GM18868 (cell line): ENCODE data around the gene ATP1A2.

Experiments
- ATAC-seq: cut with Tn5 transposase; IDR thresholded peaks from one replicate; pipeline ENCODE4 v1.9.1; 2021; ENCODE audit warnings: mild to moderate bottlenecking, moderate library complexity; ENCODE audit not compliant: unreplicated experiment

The ATP1A2 gene

DNA sequence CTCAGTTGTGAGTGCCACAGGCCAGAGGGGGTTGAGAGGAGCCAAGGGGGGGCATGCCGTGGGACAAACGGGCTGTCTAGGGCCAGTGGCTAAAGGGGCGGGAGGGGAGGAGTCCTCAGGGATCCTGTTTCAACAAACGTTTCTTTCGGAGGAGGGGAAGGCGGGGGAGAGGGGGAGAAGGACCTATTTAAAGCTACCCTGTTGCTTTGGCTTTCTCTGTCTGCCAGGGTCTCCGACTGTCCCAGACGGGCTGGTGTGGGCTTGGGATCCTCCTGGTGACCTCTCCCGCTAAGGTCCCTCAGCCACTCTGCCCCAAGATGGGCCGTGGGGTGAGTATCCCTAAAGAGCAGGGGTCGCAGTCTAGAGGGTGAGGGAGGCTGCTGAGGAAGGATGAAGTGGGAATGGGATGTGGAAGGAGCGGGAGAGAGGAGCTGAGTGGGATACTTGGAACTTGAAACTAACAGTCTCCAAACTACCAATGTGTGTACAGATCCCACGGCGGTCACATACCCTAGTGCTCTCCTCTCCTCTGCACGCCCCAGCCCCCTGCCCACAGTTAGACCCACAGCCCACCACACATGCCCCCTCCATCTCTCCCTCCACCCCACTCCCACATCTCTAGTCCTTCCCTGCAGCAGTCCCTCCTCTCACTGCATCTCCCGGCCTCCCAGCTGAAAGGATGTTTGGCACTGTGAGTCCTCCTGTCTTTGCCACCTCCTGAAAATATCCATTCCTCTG, at the start of gene ATP1A2:
Gene ATP1A2, plus strand, starts transcription at position 215 of the 738 bp plus-strand sequence. Its CDS starts 103 bp downstream, at position 318.
- no peak for ATAC-seq

DNA sequence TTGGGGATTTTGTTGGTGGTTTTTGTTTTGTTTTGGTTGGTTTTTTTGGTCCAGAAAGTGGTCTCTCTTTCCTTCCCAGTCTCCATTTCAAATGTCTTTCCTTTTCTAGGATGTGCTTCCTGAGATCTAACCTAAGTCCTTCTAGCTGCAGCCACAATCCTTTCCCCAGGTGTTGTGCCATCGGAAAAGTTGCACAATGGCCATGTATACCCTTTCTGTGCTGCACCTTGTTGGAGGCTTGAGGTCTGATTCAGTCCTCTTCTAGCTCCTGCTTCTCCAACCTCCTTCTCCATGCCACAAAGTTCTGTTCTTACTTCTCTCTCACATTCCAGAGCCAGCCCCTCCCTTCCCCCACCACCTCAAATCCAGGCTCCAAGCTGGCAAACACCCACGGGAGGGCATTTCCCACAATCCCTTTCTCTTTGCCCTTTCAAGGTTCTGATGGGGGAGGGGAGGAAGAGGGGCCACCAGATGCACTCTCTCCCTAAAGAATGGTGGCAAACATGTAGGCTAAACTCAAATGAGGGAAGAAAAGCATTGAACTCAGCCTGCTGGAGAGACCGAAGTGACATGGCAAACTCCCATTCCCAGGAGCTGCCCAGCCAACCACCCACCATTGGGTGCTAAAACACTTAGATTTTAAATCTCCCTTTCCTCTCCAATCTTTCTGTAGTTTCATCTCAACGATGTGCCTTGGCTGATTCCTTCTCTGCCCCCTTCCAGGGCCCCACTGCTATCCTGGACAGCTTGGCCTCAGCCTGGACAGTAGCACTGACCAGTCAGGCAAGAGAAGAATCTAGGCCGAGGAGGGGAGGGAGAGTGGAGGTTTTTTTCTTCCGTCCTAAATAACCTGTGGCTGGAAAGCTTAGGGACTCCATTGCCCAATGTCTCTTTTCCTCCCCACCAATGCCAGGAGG, 48.5 kb upstream of the ATP1A2 start:
- ATAC-seq, result no peak

DNA sequence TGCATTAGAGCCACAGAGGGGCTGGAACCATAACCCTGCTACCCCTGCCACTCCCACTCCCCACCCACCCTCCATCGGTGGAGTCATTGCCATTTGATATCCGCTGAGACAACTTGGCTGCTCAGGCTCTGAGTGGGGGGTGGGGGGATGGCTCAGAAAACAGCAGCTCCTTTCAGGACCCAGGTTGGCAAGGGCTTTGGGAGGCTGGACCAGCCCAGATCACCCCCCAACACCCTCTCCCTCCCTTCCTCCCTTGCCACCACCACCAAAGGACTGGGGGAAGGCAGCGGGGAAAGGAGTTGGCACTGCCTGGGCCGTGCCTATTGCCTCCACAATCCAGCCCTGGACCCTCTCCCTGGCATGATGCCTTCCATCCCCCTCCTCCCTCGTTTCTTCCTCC, 47.3 kb upstream of the ATP1A2 start:
- no peak for ATAC-seq

DNA sequence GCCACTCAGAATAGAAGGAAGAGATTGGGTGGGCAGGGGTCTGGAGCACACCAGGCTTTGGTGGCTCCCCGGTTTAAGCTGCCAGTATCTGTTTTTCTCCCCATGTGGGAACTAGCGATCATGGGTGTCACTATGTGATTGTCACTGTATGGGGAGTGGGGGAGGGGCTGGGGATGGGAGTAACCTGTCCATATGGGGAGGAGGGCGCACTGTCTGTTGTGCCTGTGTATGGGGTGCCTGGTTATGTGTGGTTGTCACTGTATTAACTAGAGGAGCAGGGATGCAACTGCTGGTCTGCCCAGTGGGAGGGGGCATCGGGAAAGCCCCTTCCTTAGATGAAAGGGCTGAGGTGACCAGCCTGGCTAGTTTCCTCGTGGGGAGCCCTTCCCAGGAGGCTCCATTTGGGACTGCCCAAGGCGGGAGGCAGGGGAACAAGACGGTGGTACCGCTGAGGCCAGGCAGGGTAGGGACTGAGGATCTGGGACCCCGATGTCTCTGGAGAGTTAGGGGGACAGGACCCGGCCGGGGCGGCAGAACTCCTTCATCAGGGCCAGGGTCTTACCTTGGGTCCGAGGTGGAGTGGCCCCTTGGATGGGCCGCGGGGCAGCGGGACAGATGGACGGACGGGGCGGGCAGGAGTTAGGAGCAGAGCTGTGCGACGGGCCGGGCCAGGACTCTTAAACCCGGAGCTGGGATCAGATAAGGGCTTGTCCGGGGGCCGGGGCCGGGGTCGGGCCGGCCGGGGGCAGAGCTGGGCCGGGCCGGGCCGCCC, 45.9 kb upstream of the ATP1A2 start, which contains the start of gene KCNJ10:
Gene KCNJ10, minus strand, starts transcription at position 701 of the 772 bp plus-strand sequence. CDS start 27,628 bp downstream, outside the sequence.
- ATAC-seq, result peak; percentile 8

DNA sequence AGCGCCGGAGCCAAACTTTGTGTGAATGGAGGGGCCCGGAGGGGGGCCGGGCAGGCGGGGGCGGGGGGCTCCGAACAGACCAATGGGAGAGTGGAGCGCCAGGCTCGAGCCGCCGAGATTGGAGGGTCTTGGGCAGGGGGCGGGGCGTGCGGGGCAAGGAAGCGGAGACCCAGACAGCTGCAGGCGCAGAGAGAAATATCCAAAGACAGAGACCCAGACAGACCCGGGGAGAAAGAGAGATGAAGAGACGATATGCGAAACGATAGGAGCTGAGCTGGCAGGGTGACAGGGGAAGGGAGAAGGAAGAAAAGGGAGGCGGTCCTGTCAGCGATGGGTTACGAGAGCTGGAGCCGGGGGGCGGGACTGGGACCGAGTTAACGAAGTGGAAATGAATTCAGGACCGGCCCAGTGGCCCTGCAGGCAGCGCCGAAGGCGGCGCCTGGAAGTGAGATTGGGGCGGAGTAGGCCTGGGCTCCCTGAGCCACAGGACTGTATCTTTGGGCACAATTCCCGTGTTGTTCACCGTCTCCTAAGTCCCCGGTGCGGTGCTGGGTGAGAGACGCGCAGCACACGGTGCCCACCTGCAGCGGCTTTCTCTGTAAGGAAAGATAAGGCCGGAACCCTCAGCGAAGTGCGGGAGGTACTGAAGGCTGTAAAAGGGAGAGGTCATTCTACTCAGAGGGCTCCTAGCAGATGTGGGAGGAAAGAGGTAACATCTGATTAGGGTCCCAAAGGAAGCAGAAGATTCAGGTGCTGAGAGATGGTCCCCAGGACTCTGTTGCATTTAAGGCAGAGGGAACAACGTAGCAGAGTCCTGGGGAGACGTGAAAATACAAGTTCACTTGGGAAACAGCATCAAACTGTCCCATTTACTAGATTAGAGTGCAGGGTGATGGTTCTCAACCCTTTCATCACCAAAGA, 45.1 kb upstream of the ATP1A2 start:
- peak; percentile 65 for ATAC-seq

DNA sequence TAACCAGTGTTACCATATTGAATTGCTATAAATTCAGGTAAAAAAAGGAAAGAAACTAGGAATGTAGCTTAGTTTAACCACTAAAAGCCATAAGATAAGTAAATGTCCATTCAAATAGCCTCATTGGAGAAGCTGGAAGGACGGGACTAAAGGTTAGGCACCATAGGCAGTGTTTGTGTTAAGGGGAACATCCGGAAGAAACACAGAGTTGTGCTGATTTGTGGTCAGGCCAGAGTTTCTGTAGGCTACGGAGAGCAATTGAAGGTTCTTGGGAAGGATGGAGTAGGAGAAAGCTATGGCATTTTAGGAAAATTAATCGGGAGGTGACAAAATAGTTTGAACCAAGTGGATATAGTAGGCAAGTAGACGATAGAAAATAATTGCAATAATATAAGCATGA, 44.3 kb upstream of the ATP1A2 start:
- ATAC-seq, result no peak

DNA sequence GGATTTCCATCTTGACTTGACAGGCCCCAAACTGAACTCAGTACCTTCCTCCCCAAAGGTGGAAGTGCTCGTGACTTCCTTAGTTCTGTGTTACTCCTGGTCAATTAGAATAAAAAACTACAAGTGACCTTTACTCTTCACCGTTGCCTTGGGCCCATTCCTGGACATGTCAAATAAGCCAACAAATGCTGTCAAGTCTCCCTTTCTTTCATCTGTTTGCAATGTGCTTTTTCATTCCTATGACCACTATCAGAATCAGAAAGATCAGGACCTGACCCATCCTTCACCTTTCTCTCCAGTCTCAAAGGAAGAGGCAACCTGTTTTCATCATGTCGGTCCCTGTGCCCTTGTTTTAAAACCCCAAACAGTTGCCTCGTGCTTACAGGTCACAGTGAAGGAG, 40.7 kb upstream of the ATP1A2 start:
- no peak for ATAC-seq

DNA sequence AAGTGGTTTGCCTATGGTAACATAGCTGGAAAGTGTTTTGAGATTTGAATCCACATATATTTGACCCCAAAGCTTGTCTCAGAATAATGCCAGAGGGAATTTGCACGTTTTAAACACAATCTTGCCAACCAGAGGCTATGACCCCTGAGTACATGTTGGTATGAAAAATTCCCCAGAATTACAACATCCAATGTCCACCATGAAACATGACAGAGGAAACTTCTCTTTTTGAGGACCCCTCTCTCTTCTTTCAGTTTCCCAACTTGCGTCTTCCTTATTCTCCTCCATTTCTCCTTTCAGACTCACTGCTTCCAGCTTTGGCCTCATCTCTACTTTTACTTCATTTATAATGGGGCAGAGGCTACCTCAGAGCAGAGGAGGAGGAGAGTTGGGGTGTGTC, 39.7 kb upstream of the ATP1A2 start:
- no peak for ATAC-seq

DNA sequence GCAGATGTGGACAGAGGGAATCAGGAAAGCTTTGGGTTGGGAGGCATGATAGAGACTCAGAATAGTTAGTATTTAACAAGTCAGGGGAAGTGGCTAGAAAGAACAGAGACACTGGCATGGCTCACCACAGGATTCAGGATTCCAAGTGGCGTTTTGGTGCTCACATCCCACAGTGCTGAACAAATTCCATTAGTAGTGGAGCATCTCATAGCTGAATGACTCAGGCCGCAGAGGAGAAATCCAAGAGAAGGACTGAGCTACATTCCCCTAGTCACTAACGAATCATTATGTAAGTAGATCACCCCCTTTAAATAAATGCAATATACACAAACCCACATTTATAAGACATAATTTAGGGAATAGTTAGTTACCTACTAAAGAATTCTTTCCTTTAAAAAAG, 39.3 kb upstream of the ATP1A2 start:
- ATAC-seq, result no peak

DNA sequence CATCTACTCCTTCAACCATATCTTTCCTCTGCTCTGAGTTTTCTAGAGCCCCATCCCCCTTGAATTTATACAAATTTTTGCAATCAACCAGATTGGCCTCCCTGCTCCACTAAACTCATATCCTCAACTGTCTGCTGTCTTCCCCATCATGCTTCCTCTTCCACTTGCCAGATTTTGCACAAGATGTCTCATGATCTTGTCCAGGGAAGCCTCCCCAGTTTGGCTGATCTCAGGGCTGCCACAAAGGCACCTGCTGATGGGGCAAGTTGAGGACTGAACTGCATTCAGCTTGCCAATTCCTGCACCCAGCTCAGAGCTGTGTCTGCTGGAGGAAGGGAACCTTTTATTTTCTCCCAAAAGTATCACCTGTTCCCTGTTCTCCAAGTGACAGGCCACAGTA, 38.1 kb upstream of the ATP1A2 start:
- no peak for ATAC-seq

DNA sequence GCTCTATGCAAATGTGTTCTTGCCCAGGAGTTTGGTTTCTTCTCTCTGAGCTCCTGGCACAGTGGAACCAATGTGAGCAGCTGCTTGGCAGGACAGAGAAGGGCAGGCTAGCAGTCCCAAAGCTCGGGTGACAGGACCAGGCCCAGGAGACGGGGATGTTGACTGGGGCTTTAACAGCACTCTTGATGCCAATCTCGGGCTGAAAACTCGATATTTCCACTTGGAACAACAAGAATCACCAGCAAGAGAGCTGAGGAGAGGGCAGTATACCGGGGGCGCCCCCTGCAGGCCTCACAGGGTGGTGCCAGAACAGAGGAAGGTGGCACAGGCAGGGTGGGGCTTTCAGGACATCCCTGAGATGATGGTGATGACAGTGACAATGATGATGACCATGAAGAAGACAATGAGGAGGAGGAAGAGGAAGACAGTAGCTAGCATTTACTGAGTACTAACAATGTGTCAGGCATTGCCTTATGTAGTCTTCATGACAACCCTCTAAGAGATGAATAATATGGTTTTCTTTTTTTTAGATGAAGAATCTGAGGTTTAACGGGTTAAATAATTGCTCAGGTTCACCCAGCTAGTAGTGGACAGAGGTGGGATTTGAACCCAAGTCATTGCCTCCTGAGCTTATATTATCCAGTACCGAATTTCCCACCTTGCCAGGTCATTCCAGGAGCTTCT, 36.9 kb upstream of the ATP1A2 start:
- peak; percentile 88 for ATAC-seq

DNA sequence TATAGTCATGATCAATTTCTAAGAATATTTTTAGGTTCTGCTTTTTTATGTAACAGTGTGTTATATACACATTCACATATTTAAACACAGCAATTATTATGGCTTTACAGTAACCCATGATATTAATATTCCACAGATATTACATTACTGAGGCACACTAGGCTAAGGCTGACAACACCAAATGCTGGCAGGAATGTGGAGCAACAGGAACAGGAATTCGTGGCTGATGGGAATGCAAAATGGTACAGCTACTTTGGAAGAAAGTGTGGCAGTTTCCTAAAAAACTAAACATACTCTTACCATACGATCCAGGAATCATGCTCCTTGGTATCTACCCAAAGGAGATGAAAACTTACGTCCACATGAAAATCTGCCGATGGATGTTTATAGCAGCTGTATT, 36.1 kb upstream of the ATP1A2 start:
- no peak for ATAC-seq

DNA sequence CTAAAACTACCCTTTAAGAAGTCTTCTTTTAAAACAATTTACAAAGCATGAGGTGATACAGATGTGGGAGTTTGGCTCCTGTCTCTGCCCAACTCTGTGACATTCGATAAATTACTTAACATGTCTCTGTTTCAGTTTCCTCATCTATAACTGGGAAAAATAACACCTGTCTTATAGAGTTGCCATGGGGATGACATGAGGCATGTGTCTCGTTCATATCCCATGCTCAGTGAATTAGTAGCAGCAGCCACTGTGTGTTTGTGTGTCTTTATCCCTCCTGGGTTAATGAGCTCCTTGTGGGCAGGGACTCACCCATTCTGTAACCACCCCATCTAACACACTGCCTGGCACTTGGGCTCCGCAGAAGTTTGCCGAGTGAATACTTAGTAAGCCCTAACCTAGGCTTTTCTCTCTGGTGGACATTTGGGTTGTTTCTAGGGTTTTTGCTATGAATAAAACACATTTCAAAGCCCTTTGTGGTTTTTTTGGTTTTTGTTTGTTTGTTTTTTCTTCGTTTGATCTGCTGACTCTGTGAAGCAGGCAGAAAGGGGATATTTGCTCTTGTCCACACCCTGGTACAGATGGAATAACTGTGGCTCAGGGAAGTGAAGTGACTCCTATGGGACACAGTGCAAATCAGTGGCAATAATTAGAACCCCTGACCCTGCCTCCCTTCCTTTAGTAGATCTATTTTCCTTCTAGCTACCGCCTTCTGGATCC, 35.0 kb upstream of the ATP1A2 start:
- ATAC-seq, result no peak

DNA sequence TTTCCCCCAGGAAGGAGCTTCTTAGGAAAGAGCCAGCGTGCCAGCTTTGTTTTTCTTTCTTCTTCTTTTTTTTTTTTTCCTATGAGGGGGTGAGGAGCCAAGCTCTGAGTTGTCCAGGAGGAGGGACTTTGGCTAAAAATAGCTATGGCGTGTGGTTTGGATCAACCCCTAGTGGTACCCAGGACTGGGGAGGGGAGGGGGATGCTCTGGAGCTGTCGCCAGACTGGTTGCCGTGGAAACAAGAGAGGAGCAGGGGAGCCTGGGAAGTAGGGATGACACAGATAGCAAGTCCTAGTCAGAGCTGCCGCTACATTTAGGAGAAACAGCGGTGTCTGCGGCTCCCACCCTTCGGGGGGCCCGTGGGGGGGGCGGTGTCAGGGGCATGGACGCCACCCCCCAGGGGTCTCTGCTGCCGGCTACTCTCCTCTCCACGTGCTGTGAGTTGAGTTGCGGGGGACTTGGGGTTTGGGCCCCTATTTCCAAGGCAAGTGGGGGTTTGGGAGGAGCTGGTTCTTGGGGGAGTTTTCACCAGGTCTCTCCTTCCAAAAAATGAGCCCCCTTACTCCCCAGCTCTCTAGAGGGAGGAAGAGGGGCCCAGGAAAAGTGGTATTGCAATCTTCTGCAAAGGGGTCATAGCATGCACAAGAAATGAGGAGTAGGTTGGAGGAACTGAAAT, 34.2 kb upstream of the ATP1A2 start, which contains the start of gene KCNJ9:
Gene KCNJ9, plus strand, starts transcription at position 278 of the 676 bp plus-strand sequence. CDS start 2,493 bp downstream, outside the sequence.
- no peak for ATAC-seq

DNA sequence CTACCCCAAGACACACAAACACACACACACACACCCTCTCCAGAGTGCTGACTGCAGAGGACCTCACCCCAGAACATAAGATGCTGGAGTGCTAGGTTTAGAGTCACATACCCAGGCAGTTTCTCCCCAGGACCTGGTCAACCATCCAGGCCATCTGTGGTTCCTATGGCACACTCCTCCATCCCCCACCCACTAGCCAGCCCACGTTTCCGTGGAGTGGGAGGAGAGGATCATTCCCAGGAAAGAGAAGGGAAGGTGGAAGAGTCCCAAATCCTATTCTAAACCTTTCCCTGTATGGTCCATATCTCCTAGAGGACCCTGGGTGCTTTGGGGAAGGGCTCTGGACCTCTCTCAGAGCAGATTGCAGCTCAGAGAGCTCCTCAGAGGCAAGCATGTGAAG, 33.1 kb upstream of the ATP1A2 start:
- no peak for ATAC-seq

DNA sequence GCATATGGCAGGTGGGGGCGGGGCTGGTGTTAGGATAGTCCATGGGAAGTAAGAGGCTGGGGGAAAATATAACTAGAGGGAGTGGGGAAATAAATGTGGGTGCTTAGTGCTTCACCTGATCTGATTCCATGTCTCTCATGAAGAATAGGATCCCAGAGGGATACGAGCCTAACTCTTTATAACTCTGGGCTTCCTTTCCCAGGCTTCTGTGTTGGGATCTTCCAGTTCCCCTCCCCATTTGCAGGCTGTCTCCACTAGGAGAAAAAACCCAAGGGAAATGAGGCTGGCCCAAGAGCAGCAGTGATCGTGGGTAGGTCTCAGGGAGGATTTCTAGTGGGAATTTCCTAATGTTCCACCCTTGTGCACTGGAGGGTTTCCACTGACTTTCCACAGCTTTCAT, 32.6 kb upstream of the ATP1A2 start:
- ATAC-seq, result no peak

DNA sequence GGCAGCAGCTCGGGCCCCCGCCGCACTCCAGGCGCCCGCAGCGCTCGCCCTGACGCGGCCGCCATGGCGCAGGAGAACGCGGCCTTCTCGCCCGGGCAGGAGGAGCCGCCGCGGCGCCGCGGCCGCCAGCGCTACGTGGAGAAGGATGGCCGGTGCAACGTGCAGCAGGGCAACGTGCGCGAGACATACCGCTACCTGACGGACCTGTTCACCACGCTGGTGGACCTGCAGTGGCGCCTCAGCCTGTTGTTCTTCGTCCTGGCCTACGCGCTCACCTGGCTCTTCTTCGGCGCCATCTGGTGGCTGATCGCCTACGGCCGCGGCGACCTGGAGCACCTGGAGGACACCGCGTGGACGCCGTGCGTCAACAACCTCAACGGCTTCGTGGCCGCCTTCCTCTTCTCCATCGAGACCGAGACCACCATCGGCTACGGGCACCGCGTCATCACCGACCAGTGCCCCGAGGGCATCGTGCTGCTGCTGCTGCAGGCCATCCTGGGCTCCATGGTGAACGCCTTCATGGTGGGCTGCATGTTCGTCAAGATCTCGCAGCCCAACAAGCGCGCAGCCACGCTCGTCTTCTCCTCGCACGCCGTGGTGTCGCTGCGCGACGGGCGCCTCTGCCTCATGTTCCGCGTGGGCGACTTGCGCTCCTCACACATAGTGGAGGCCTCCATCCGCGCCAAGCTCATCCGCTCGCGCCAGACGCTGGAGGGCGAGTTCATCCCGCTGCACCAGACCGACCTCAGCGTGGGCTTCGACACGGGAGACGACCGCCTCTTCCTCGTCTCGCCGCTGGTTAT, 31.4 kb upstream of the ATP1A2 start:
- peak; percentile 69 for ATAC-seq
